Skeletal muscle satellite cell (primary cell): ENCODE data around the gene CETN2. TPM values are rescaled to one million over a fixed set of nuclear protein-coding genes. Genes with fewer than 3 reads are reported as not detected.

Experiments
- H3K27me3 ChIP-seq: 2 replicates; pipeline ENCODE4 v1.7.0; 2013; ENCODE audit warnings: low read length; ENCODE audit not compliant: control insufficient read depth, insufficient read depth
- H3K36me3 ChIP-seq: 2 replicates; pipeline ENCODE4 v1.7.0; 2013; ENCODE audit warnings: mild to moderate bottlenecking, control low read depth, low read length; ENCODE audit not compliant: insufficient read depth
- H3K4me1 ChIP-seq: 2 replicates; pipeline ENCODE4 v1.7.0; 2013; ENCODE audit warnings: low read length; ENCODE audit not compliant: control insufficient read depth, insufficient read depth
- H3K4me2 ChIP-seq: 2 replicates; pipeline ENCODE4 v1.7.0; 2013; ENCODE audit warnings: mild to moderate bottlenecking, low read length
- H3K4me3 ChIP-seq: 2 replicates; pipeline ENCODE4 v1.7.0; 2013; ENCODE audit warnings: low read length
- H3K9ac ChIP-seq: 2 replicates; pipeline ENCODE4 v1.7.0; 2013; ENCODE audit warnings: mild to moderate bottlenecking, low read depth, low read length, moderate library complexity
- H3K9me3 ChIP-seq: replicated peaks from 2 replicates; pipeline ENCODE4 v1.7.0; 2013; ENCODE audit warnings: mild to moderate bottlenecking, control low read depth, low read length
- total RNA-seq: library from RNA; depleted of rRNA; stranded (reverse); fragments of >200 nt; gene quantifications from 2 replicates; pipeline ENCODE4 v1.2.3, GENCODE V29; 2012; rRNA removed

Gene CETN2
- 33.0 and 38.0 TPM in 2 replicates for total RNA-seq

GRCh38 chrX:152830312-152831305 lies at the start of gene CETN2, which contains the start of gene NSDHL:
Gene CETN2, minus strand, starts transcription at chrX:152830757. Its CDS starts 47 bp downstream, at chrX:152830710.
Gene NSDHL, plus strand, starts transcription at chrX:152831063. Its CDS starts 15,262 bp downstream, at chrX:152846325.
- Histone ChIP-seq H3K4me3 (peak within 1 kb of the TSS; percentile 88), H3K36me3 (peaks cover 10% of the 10 kb centered on the region), H3K4me2 (peak within 1 kb of the TSS; percentile 92), H3K4me1 (no peaks in the 10 kb centered on the region), H3K9me3 (no peaks in the 10 kb centered on the region), H3K27me3 (no peaks in the 10 kb centered on the region), H3K9ac (peak within 1 kb of the TSS; percentile 94)

- no peaks in the 10 kb centered on the region for H3K27me3 ChIP-seq
- no peaks in the 10 kb centered on the region for H3K4me1 ChIP-seq
- H3K4me2 ChIP-seq: no peak overlapping the region
- no peaks in the 10 kb centered on the region for H3K36me3 ChIP-seq
- no peaks in the 10 kb centered on the region for H3K9me3 ChIP-seq
- no peak overlapping the region for H3K4me3 ChIP-seq
- no peak overlapping the region for H3K9ac ChIP-seq
These were observed 48.6 kb upstream of the CETN2 start for GRCh38 chrX:152878976-152879755.

- Histone ChIP-seq H3K4me1 (no peaks in the 10 kb centered on the region), H3K27me3 (no peaks in the 10 kb centered on the region), H3K9me3 (no peaks in the 10 kb centered on the region), H3K4me3 (no peak overlapping the region), H3K9ac (no peak overlapping the region), H3K36me3 (no peaks in the 10 kb centered on the region), H3K4me2 (no peak overlapping the region)
These were observed 46.6 kb upstream of the CETN2 start for GRCh38 chrX:152876931-152877840.

- no peaks in the 10 kb centered on the region for H3K27me3 ChIP-seq
- H3K9ac ChIP-seq: no peak overlapping the region
- H3K36me3 ChIP-seq: peaks cover 12% of the 10 kb centered on the region
- H3K9me3 ChIP-seq: no peaks in the 10 kb centered on the region
- H3K4me3 ChIP-seq: no peak overlapping the region
- H3K4me2 ChIP-seq: no peak overlapping the region
- no peaks in the 10 kb centered on the region for H3K4me1 ChIP-seq
These were observed 42.8 kb upstream of the CETN2 start for GRCh38 chrX:152873361-152873760.

GRCh38 chrX:152872522-152872921 lies 42.0 kb upstream of the CETN2 start:
- no peak overlapping the region for H3K4me3 ChIP-seq
- no peaks in the 10 kb centered on the region for H3K9me3 ChIP-seq
- H3K9ac ChIP-seq: no peak overlapping the region
- peaks cover 12% of the 10 kb centered on the region for H3K36me3 ChIP-seq
- H3K4me2 ChIP-seq: no peak overlapping the region
- H3K4me1 ChIP-seq: no peaks in the 10 kb centered on the region
- H3K27me3 ChIP-seq: no peaks in the 10 kb centered on the region

- Histone ChIP-seq H3K9me3 (no peaks in the 10 kb centered on the region), H3K36me3 (peaks cover 14% of the 10 kb centered on the region), H3K4me3 (no peak overlapping the region), H3K4me2 (no peak overlapping the region), H3K4me1 (no peaks in the 10 kb centered on the region), H3K9ac (no peak overlapping the region), H3K27me3 (no peaks in the 10 kb centered on the region)
These were observed 40.7 kb upstream of the CETN2 start for GRCh38 chrX:152871260-152871659.

GRCh38 chrX:152869972-152870371 lies 39.4 kb upstream of the CETN2 start:
- H3K4me1 ChIP-seq: no peaks in the 10 kb centered on the region
- no peak overlapping the region for H3K4me2 ChIP-seq
- H3K9me3 ChIP-seq: no peaks in the 10 kb centered on the region
- no peaks in the 10 kb centered on the region for H3K27me3 ChIP-seq
- no peak overlapping the region for H3K9ac ChIP-seq
- no peak overlapping the region for H3K4me3 ChIP-seq
- peaks cover 14% of the 10 kb centered on the region for H3K36me3 ChIP-seq

GRCh38 chrX:152866386-152866785 lies 35.8 kb upstream of the CETN2 start:
- no peaks in the 10 kb centered on the region for H3K9me3 ChIP-seq
- H3K9ac ChIP-seq: no peak overlapping the region
- H3K4me3 ChIP-seq: no peak overlapping the region
- H3K27me3 ChIP-seq: no peaks in the 10 kb centered on the region
- no peak overlapping the region for H3K4me2 ChIP-seq
- H3K4me1 ChIP-seq: no peaks in the 10 kb centered on the region
- peaks cover 20% of the 10 kb centered on the region for H3K36me3 ChIP-seq

- no peak overlapping the region for H3K4me2 ChIP-seq
- H3K4me3 ChIP-seq: no peak overlapping the region
- H3K36me3 ChIP-seq: peaks cover 20% of the 10 kb centered on the region
- H3K9me3 ChIP-seq: no peaks in the 10 kb centered on the region
- H3K9ac ChIP-seq: no peak overlapping the region
- H3K27me3 ChIP-seq: no peaks in the 10 kb centered on the region
- no peaks in the 10 kb centered on the region for H3K4me1 ChIP-seq
These were observed 34.8 kb upstream of the CETN2 start for GRCh38 chrX:152865232-152865920.

GRCh38 chrX:152861826-152862225 lies 31.3 kb upstream of the CETN2 start:
- Histone ChIP-seq H3K4me1 (no peaks in the 10 kb centered on the region), H3K9me3 (no peaks in the 10 kb centered on the region), H3K4me2 (no peak overlapping the region), H3K9ac (no peak overlapping the region), H3K36me3 (peaks cover 15% of the 10 kb centered on the region), H3K27me3 (no peaks in the 10 kb centered on the region), H3K4me3 (no peak overlapping the region)
